GM18517 (cell line): Measurements from ENCODE around the gene RPL7L1.

ENCODE experiments used
- ATAC-seq: cut with Tn5 transposase; IDR thresholded peaks from one replicate; pipeline ENCODE4 v1.9.1; 2021; ENCODE audit warnings: mild to moderate bottlenecking, moderate library complexity; ENCODE audit not compliant: unreplicated experiment

Gene RPL7L1

DNA sequence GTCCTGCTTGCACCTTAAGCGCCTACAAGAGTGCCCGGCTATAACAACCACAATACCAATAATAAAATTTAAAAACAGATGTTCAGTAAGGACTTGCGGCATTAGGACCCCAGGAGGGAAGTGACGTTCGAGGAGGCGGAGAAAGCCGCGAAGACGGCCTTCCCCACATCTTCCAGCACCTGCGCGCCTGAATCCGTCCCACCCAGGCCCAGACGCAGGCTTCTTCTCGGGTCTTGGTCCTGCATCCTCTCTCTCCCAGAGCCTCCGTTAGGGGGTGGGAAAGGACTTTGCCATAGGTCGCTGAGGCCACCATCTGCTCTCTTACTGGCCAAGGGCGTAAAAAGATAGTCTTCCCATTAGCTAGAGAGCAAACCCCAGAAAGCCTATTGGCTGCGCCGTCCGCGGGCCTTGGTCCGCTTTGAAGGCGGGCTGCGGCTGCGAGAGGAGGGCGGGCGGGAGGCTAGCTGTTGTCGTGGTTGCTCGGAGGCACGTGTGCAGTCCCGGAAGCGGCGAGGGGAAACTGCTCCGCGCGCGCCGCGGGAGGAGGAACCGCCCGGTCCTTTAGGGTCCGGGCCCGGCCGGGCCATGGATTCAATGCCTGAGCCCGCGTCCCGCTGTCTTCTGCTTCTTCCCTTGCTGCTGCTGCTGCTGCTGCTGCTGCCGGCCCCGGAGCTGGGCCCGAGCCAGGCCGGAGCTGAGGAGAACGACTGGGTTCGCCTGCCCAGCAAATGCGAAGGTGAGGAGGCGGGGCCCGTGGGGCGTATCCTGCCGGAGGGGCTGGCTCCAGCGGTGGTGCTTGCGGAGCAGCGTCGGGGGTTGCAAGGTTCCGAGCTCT is 49.8 kb downstream of the RPL7L1 start, which contains the start of gene CNPY3:
Gene CNPY3 (plus strand): TSS at position 495 of the 835 bp plus-strand sequence. CDS start 91 bp downstream, at position 586.
- ATAC-seq, result peak; percentile 77

DNA sequence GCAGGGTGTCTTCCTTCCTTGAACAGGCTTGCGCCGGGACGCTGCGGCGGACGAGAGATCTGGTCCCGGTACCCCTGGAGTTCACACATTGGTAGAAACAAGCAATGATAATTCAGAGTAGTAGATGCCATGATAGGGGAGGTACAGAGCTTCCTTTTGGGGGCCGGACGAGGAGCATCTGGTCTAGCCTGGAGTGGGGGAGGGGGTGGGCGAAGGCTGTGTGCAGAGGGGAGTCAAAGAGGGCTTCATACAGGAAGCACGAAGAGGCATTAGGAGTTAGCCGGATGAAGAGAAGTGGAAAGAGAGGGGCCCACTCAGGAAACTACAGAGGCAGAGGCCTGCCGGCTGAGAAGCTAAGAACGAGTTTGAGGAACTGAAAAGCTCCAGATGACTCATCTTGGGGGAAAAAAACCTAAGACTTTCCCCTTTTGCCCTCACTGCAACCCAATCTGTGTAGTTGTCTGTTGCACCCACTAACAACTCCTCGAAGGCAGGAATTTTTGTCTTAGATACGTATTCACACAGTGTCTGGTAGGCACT is 50.5 kb downstream of the RPL7L1 start:
- ATAC-seq, result peak; percentile 53

DNA sequence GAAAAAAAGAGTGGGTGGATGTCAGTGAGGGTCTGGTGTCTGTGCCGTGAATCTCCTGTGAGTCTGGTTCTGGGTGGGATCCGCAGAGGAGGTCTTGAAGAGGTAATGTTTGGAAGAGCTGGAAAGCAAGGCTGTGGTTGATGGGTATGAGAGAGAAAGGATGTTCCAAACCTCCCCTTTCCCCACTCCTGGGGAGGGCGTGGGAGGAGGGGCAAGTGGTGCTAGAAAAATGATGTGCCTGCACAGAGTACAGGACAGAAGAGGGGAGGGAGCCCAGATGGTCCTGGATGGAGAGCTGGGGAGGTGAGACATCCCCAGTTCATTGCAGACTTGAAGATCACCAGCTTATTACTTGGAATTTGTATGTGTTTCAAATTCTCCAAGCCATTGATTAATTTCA is 53.0 kb downstream of the RPL7L1 start:
- no peak for ATAC-seq

DNA sequence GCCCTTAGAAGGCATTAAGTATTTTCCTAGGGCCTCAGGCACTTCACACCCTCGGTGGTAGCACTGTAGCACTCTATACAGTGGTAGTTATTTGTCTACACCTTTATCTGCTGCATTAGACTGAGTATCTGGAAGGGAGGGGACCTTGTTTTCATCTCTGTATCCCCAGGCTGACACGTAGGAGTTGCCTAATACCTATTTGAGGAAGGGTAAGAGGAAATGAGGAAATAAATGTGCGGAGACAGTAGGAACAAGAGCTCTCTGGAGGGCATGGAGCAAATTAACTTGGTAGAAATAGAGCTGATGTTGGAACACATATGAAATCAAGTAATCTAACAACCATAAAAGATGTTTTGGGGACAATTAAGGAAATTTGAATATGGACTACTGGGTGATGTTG is 53.8 kb downstream of the RPL7L1 start:
- no peak for ATAC-seq

DNA sequence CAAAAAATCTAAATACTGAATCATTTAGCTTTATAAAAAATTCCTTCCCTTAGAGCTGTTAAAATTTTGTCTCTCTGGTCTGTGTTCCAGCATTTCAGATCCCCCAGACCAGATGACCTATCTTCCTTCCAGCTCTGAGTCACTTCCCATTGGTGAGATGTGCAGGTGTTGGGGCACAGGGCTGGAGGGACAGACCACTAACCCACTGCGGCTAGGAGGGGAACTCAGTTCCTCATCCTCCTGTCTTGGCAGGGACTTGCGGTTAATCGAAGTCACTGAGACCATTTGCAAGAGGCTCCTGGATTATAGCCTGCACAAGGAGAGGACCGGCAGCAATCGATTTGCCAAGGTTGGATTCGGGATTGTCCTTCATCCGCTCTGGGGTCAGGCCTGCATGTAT is 55.9 kb downstream of the RPL7L1 start:
- no peak for ATAC-seq

DNA sequence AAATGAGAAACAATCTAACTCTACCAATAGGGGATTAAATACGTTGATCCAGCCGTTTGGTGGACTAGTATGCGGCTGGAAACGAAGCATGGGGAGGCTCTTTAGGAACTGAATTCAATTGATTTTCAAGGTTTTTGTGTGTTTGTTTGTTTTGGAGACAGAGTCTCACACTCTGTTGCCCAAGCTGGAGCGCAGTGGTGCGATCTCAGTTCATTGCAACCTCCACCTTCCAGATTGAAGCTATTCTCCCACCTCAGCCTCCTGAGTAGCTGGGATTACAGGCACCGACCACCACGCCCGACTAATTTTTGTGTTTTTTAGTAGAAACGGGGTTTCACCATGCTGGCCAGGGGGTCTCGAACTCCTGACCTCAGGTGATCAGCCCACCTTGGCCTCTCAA is 57.0 kb downstream of the RPL7L1 start:
- no peak for ATAC-seq

DNA sequence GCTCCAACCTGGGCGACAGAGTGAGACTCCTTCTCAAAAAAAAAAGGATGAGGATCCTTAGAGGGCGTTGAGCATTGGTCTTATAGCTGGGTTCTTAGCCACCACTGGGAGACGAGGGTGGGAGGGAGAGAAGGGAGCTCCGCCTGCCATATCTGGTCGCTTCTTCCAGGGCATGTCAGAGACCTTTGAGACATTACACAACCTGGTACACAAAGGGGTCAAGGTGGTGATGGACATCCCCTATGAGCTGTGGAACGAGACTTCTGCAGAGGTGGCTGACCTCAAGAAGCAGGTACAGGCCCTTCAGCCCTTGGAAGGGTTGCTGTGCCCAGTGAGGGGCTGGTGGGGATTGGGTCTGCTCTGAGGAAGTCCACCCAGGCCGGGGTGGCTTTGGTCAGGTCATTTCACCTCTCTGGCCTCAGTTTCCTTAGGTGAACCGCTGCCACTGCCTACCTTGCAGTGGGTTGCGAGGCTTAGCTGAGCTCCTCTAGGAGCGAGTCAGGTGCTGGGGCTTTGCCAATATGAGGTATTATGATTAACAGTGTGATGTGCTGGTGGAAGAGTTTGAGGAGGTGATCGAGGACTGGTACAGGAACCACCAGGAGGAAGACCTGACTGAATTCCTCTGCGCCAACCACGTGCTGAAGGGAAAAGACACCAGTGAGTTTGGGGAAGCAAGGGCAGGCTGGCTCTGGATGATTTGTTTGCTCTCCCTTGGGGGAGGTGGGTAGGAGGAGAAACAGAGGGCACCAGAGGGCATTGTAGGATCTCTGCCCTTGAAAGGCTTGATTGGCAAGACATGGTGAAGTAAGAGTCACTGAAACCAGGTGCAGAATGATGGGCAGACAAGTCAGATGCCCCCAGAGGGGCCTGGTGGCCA is 58.4 kb downstream of the RPL7L1 start:
- ATAC-seq, result no peak

DNA sequence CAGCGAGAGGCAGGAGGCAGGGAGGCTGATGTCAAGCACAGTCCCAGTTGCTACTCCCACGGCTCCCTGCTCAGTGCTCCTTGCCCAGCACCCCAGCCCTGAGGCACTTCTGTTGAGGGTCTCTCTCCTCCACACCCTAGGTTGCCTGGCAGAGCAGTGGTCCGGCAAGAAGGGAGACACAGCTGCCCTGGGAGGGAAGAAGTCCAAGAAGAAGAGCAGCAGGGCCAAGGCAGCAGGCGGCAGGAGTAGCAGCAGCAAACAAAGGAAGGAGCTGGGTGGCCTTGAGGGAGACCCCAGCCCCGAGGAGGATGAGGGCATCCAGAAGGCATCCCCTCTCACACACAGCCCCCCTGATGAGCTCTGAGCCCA is 59.0 kb downstream of the RPL7L1 start:
- no peak for ATAC-seq

DNA sequence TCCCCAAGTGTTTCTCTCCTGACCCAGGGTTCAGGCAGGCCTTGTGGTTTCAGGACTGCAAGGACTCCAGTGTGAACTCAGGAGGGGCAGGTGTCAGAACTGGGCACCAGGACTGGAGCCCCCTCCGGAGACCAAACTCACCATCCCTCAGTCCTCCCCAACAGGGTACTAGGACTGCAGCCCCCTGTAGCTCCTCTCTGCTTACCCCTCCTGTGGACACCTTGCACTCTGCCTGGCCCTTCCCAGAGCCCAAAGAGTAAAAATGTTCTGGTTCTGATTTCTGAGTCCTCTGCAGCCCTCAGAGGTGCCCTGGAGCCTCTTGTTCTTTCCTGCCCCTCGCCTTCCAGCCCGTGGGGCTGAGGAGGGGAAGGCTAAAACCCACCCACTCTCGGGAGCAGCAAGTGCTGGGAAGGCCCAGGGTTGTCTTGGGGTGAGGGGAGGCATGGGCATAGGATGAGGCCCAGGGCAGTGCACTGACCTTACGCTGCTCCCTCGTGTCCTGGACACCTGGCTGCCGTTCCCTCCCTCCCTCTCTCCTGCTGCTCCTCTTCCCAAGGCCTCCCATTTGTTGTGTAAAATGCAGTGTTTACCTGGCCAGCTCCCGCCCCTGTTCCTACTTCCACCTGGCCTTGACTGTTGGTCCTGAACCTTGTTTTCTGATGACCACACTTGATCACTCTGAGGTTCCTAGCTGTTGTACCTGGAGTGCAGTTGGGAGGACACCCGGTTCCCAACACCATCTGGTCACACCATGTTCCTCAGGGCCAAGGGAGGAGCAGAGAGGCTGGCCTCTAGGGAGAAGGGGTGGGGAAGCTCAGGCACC is 59.8 kb downstream of the RPL7L1 start:
- no peak for ATAC-seq
